HG03558 (cell line): Measurements from ENCODE around the gene HDC.

Source experiments
- ATAC-seq: cut with Tn5 transposase; IDR thresholded peaks from one replicate; pipeline ENCODE4 v1.9.1; 2021; ENCODE audit warnings: moderate number of reproducible peaks; ENCODE audit not compliant: unreplicated experiment; ENCODE audit errors: extremely low read depth

Gene HDC

GRCh38 chr15:50265620-50266019 is at the start of gene HDC:
Gene HDC (minus strand): TSS chr15:50265726. CDS start chr15:50265623, 103 bp downstream.
- no peak for ATAC-seq

GRCh38 chr15:50312636-50313035 is 47.1 kb upstream of the HDC start:
- no peak for ATAC-seq

- no peak for ATAC-seq
Measured at GRCh38 chr15:50307799-50308198, 42.3 kb upstream of the HDC start.

GRCh38 chr15:50304836-50305235 is 39.3 kb upstream of the HDC start:
- ATAC-seq = no peak

GRCh38 chr15:50302581-50302980 is 37.1 kb upstream of the HDC start:
- ATAC-seq = peak; percentile 79

GRCh38 chr15:50298340-50298739 is 32.8 kb upstream of the HDC start:
- no peak for ATAC-seq

GRCh38 chr15:50295966-50296365 is 30.4 kb upstream of the HDC start:
- no peak for ATAC-seq

- ATAC-seq = no peak
Measured at GRCh38 chr15:50289749-50290148, 24.2 kb upstream of the HDC start.

GRCh38 chr15:50287324-50288116 is 22.0 kb upstream of the HDC start:
- ATAC-seq = no peak

GRCh38 chr15:50281427-50281826 is 15.9 kb upstream of the HDC start:
- no peak for ATAC-seq

GRCh38 chr15:50280271-50280670 is 14.7 kb upstream of the HDC start:
- no peak for ATAC-seq

GRCh38 chr15:50278496-50278895 is 13.0 kb upstream of the HDC start:
- ATAC-seq = no peak

GRCh38 chr15:50277370-50277769 is 11.8 kb upstream of the HDC start:
- ATAC-seq = no peak

GRCh38 chr15:50275908-50276307 is 10.4 kb upstream of the HDC start:
- ATAC-seq = no peak

- no peak for ATAC-seq
Measured at GRCh38 chr15:50275091-50275490, 9.6 kb upstream of the HDC start.

- no peak for ATAC-seq
Measured at GRCh38 chr15:50267577-50267976, 2.1 kb upstream of the HDC start.

GRCh38 chr15:50262533-50262932 is 3.0 kb downstream of the HDC start:
- ATAC-seq = no peak

- ATAC-seq = no peak
Measured at GRCh38 chr15:50261981-50262380, 3.5 kb downstream of the HDC start.

GRCh38 chr15:50260969-50261496 is 4.5 kb downstream of the HDC start:
- no peak for ATAC-seq

GRCh38 chr15:50259276-50259675 is 6.2 kb downstream of the HDC start:
- ATAC-seq = no peak

- no peak for ATAC-seq
Measured at GRCh38 chr15:50257924-50258323, 7.6 kb downstream of the HDC start.

GRCh38 chr15:50257332-50257731 is 8.2 kb downstream of the HDC start:
- no peak for ATAC-seq
